ENCODE data around the gene RABL3. TPM values are rescaled to one million over a fixed set of nuclear protein-coding genes. Genes with fewer than 3 reads are reported as not detected.
A peak's percentile ranks its signal among the peaks of the same experiment; 100 is the strongest.

The RABL3 gene
- total and polyA plus RNA-seq, 2 of the 4 experiments (the other 2 are of a cell fraction): 5.3 to 17.0 TPM

GRCh38 chr3:120650311-120650710 is 92.0 kb downstream of the RABL3 start:
- peak overlapping the region; percentile 80 for H3K4ac ChIP-seq (ENCODE audit: low read depth, low read length)
- ATAC-seq (ENCODE audit: low read depth): peak; percentile 47
- peak overlapping the region; percentile 87; the same call in 1 of the 2 replicates for H2BK20ac ChIP-seq (ENCODE audit: low read depth, low read length)
- POLR2A ChIA-PET (ENCODE audit: unreplicated experiment): interaction anchor here (0.6 kb wide), 1 partner anchor 54 kb away, joined by 4 read pairs; no protein-coding TSS in a partner anchor
- H3K14ac ChIP-seq (replicated peaks; ENCODE audit: low read depth, low read length): no peak overlapping the region
- no peaks in the 10 kb centered on the region for H3K79me1 ChIP-seq (ENCODE audit: low read depth in 1 of 2, low read length in 2 of 2)
- H3K4me1 ChIP-seq (ENCODE audit: control insufficient read depth, insufficient read depth, low read length): peaks cover 21% of the 10 kb centered on the region
- intact Hi-C loops (cut with micrococcal nuclease): no loop called here
- H2BK5ac ChIP-seq (ENCODE audit: low read depth, low read length, poor library complexity, severe bottlenecking): peak overlapping the region; percentile 85
- H3K4me3 ChIP-seq (ENCODE audit: insufficient read depth, low read depth, low read length): no peak overlapping the region
- H2AK5ac ChIP-seq (ENCODE audit: low read depth, low read length): peak overlapping the region; percentile 38; the same call in 1 of the 2 replicates
- H2BK15ac ChIP-seq (ENCODE audit: low read depth, low read length): 0 out of 3 replicates have a peak overlapping the region, but pooled peaks have one; percentile 42
- DNase-seq: peak; percentile 34
- H4K20me1 ChIP-seq (ENCODE audit: insufficient read depth, low read length): no peaks in the 10 kb centered on the region
- H3K56ac ChIP-seq (ENCODE audit: extremely low read depth, insufficient read depth, low read length): no peak overlapping the region
- CTCF ChIA-PET: no interaction called here
- H3K36me3 ChIP-seq (ENCODE audit: control insufficient read depth, insufficient read depth, low read length): no peaks in the 10 kb centered on the region
- peak overlapping the region; percentile 53; the same call in 1 of the 2 replicates for H4K5ac ChIP-seq (ENCODE audit: low read depth, low read length)
- in situ Hi-C loops (cut with MboI; ENCODE audit: low sequenced_read_pairs): no loop called here
- no peak overlapping the region for H2AFZ ChIP-seq (replicated peaks; ENCODE audit: low read length, poor library complexity)
- no TSS peak for BruUV-seq (replicated peaks)
- peak overlapping the region; percentile 70; the same call in 1 of the 2 replicates for H3K27ac ChIP-seq (ENCODE audit: insufficient read depth, low read length)
- no peak overlapping the region for H2AK9ac ChIP-seq (replicated peaks; ENCODE audit: low read depth, low read length, poor library complexity)
- no peak overlapping the region for H4K91ac ChIP-seq (ENCODE audit: insufficient read depth, low read depth, low read length)
- H3K9me3 ChIP-seq (ENCODE audit: control insufficient read depth, insufficient read depth, low read length): no peaks in the 10 kb centered on the region
- H3K18ac ChIP-seq (ENCODE audit: low read depth, low read length): peak overlapping the region; percentile 70; the same call in 1 of the 2 replicates
- no peak overlapping the region; the same call in 1 of the 2 replicates for H3K4me2 ChIP-seq (ENCODE audit: low read depth, low read length)
- no peaks in the 10 kb centered on the region for H3K27me3 ChIP-seq (ENCODE audit: control insufficient read depth, insufficient read depth, low read length)
- WGBS, 2 experiments (ENCODE audit: extremely low coverage in 2 of 2, insufficient read length in 1 of 2): no CpG with 5 or more reads among the region's 2 CpGs
- H2BK120ac ChIP-seq (ENCODE audit: low read depth, low read length): peak overlapping the region; percentile 64
- no peak overlapping the region for H3K23ac ChIP-seq (ENCODE audit: low read depth, low read length)
- TF ChIP-seq MXI1 (IDR thresholded peaks at IDR 0.05; ENCODE audit: borderline replicate concordance, low read depth, low read length): no peak
- no peak for TF ChIP-seq CEBPB (IDR thresholded peaks at IDR 0.05; ENCODE audit: low read depth, low read length)
- TF ChIP-seq, protein P1, sequence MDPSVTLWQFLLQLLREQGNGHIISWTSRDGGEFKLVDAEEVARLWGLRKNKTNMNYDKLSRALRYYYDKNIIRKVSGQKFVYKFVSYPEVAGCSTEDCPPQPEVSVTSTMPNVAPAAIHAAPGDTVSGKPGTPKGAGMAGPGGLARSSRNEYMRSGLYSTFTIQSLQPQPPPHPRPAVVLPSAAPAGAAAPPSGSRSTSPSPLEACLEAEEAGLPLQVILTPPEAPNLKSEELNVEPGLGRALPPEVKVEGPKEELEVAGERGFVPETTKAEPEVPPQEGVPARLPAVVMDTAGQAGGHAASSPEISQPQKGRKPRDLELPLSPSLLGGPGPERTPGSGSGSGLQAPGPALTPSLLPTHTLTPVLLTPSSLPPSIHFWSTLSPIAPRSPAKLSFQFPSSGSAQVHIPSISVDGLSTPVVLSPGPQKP (IDR thresholded peaks at IDR 0.05; ENCODE audit: borderline replicate concordance, low read depth, low read length): no peak
- TF ChIP-seq, protein P2, sequence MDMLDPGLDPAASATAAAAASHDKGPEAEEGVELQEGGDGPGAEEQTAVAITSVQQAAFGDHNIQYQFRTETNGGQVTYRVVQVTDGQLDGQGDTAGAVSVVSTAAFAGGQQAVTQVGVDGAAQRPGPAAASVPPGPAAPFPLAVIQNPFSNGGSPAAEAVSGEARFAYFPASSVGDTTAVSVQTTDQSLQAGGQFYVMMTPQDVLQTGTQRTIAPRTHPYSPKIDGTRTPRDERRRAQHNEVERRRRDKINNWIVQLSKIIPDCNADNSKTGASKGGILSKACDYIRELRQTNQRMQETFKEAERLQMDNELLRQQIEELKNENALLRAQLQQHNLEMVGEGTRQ (IDR thresholded peaks at IDR 0.05; ENCODE audit: low read depth, low read length): no peak
- TF ChIP-seq SMC3 (IDR thresholded peaks at IDR 0.05; ENCODE audit: low read depth, low read length): no peak
- no peak for TF ChIP-seq FOS (IDR thresholded peaks at IDR 0.05; ENCODE audit: low read depth, low read length)
- 0 out of 2 replicates have a peak, but pooled peaks have one; percentile 8 for TF ChIP-seq BHLHE40 (IDR thresholded peaks at IDR 0.05; ENCODE audit: low read depth, low read length)
- no peak for TF ChIP-seq MAFK (IDR thresholded peaks at IDR 0.05; ENCODE audit: low read depth, low read length)
- H3K9me1 ChIP-seq (ENCODE audit: insufficient read depth, low read length): peaks cover 8% of the 10 kb centered on the region; the same call in 1 of the 2 replicates
- peak overlapping the region in 1 of 2 experiments; percentile 70; a peak in 1 of 4 replicates for H4K8ac ChIP-seq (ENCODE audit: low read depth in 2 of 2, low read length in 2 of 2)
- dilution Hi-C loops (cut with HindIII; ENCODE audit: low sequenced_read_pairs, unreplicated experiment): no loop called here
- no peak overlapping the region for H3K9ac ChIP-seq (ENCODE audit: low read depth, low read length)
